GM19468 (cell line): ENCODE results near the gene CISH.

Experiments
- ATAC-seq: cut with Tn5 transposase; IDR thresholded peaks from one replicate; pipeline ENCODE4 v1.9.1; 2021; ENCODE audit warnings: mild to moderate bottlenecking, moderate library complexity, moderate number of reproducible peaks; ENCODE audit not compliant: unreplicated experiment; ENCODE audit errors: extremely low read depth

The CISH gene

DNA sequence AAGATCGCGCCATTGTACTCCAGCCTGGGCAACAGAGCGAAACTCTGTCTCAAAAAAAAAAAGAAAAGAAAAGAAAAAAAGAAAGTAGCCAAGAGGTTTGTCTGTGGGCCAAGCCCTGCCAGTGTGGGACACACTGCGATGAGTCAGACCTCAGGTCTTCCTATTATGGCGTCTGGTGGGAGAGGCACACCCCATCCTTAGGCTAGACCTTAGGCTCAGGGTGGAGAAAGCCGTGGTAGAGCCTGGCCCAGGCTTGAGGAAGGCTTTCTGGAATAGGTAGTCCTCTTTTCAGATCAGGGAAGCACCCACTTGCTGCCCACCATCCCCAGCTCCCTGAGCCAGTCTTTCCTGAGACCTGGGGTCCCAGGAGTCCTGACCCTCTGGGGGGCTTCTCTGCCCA lies 36.2 kb downstream of the CISH start:
- ATAC-seq, result no peak

GRCh38 chr3:50574444-50574831 lies 37.1 kb downstream of the CISH start:
- ATAC-seq, result no peak

DNA sequence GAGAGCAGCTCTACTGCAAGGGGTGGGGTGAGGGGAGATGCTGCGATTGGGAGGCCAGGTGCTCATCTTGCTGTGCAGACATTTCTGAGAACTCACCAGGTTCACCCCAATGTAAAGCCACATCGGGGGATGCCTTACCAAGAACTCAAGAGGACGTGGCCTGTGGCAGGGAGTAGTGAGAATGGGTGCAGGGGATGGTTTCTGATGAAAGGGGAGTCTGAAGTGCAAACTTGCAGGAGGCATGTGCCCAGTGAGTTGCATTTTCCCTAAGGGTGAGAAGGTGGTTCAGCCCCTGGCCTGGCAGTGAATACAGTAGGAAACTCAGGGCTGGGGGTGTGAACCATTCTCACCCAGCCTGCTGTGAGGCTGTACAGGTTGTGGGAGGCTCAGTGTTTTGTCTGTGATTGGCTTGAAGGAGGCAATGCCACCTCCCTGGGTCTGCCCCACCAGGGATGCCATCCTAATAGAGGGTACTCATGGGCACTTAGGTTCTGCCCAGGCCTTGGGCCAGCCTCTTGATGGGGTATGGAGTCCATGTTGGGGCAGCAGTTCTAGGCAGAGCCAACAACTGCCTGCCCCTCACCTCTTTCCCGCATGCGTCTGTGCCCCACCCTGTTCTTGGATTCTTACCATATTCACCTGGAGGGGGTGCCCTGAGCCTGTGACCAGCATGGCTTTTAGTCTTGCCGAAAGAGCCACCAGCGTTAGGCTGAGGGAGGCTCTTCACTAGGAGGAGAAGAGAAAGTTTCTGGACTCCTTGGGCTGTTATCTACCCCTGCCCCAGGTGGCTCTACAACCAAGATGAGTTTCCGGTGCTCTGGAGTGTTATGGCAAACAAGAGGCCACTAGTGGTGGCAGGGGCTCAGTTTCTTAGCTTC lies 37.8 kb downstream of the CISH start:
- ATAC-seq, result no peak

- ATAC-seq, result no peak
Observed at GRCh38 chr3:50572801-50573371, 38.7 kb downstream of the CISH start.

GRCh38 chr3:50572158-50572557 lies 39.4 kb downstream of the CISH start:
- no peak for ATAC-seq

GRCh38 chr3:50571486-50571885 lies 40.1 kb downstream of the CISH start:
- ATAC-seq, result no peak

DNA sequence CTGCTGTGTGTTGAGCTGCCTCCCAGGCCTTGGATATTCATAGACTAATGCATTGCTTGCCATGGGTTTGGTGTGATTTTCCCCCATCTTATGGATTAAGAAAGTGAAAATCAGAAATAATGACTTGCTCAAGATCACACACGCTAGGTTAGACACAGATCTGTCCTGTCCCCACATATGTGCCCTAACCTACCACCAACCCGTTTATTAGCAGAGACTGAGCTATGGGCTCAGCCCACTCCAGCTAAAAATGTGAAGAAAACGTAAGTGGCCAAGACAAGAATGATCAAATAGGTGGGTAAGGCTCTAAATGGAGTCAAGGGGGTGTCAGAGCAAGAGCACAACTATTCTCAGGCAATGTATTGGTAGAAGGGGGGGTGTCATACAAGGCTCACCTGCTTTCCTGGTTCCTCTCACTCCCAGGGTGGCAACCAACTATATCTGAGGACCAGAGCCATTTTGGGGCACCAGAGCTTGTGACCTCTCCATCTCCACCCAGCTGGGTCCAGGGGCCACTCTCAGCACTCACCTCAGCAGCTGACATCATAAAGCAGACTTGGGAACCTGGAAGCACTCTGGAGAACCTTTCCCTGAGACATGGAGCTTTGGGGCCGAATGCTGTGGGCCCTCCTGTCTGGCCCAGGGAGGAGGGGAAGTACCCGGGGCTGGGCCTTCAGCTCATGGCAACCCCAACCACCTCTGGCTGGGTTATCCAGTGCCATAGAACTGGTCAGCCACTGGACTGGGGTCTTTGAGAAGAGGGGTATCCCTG lies 40.9 kb downstream of the CISH start:
- ATAC-seq, result no peak

- ATAC-seq, result peak; percentile 21
Observed at GRCh38 chr3:50568947-50569749, 42.4 kb downstream of the CISH start, which contains the start of gene HEMK1. Gene HEMK1, plus strand, starts transcription at chr3:50569522. Its CDS starts 1,583 bp downstream, at chr3:50571105.

- ATAC-seq, result peak; percentile 92
Observed at GRCh38 chr3:50567386-50568167, 44.0 kb downstream of the CISH start, which contains the start of gene C3orf18. Gene C3orf18, minus strand, starts transcription at chr3:50567747. Its CDS starts 2,048 bp downstream, at chr3:50565699.

DNA sequence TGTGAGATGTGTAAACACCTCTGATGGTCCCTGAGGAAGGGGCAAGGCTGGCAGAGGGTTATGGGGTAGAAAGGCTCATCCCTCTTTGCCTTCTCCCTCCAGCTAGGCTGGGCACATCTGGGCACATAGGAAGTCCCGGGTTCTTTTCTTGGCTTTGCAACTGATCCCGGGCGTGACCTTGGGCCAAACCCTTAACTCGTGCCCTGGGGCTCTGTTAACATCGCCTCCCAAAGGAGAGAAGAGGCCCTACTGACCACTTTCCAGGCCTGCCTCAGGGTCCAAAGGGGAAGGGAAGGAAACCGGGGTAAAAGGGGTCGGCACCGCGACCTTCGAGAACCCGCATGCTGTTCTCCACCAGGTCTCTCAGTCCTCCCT lies 44.6 kb downstream of the CISH start:
- ATAC-seq, result no peak

- ATAC-seq, result no peak
Observed at GRCh38 chr3:50564321-50564720, 47.3 kb downstream of the CISH start.

GRCh38 chr3:50563867-50564266 lies 47.7 kb downstream of the CISH start:
- no peak for ATAC-seq

DNA sequence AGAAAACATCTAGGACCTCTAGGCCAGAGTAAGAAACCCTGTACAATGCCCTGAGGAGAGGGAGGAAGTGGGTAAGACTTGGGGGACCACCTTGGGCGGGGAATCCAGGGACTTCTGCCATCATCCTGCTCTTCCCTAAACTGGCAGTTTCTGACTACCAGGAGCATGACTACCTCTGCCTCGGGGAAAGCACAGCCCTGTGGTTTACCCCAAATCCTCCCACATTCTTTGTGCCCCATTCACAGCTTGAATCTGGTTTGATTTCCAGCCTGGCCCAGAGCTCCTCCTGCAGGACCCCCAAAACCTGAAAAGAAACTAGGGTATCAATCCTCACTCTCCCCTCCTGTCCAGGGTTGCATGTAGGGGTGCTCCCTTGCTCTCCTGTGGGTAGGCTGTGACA lies 48.7 kb downstream of the CISH start:
- ATAC-seq, result no peak

- no peak for ATAC-seq
Observed at GRCh38 chr3:50559702-50560101, 51.9 kb downstream of the CISH start.

DNA sequence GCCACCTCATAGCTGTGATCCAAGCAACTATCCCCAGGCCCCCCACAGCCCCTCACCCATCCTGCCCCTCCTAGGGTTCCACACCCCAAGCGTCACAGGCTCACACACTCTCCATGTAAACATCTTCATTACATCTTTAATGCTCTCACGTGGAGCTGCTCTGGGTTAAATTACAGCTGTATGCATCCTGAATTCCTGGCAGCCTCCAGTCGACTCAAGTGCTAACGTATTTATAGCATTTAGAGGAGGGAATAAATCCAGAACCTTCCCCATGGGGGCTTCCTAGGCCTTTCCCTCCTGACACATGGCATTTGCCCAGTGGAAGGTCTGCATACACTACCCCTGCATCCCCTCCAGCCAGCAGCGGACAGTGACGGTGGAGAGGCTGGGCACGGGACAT lies 53.7 kb downstream of the CISH start:
- ATAC-seq, result no peak

DNA sequence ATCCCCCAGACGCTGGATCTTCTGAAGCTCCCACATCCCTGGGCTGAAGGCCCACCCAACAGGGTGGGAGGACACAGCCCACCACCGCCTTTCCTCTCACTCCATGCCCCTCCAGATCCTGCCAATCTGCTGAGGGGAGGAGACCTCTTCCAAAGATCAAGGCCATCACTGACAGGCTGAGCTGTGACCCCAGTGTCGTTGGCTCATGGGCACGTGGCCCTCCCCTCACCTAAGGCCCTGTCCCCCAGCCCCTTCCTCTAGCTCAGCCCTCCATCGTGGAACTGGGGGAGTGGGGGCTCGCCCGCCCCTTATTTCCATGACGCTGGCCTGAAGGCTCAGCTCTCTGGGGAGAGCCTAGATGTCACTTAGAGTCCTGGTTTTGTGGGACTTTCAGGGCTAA lies 54.5 kb downstream of the CISH start:
- ATAC-seq, result no peak
